PFSK-1 (cell line): Measurements from ENCODE around the gene E2F3.

ENCODE experiments used
- FOXP2 ChIP-seq: optimal IDR thresholded peaks from 2 replicates; pipeline ENCODE3; 2011; ENCODE audit warnings: borderline replicate concordance, control low read depth, inconsistent platforms; ENCODE audit not compliant: insufficient read depth; ENCODE audit errors: extremely low read length, extremely low read depth
- POLR2AphosphoS5 ChIP-seq: IDR thresholded peaks from 2 replicates; pipeline ENCODE4 v1.6.1; 2012; ENCODE audit warnings: low read depth, mild to moderate bottlenecking, control low read depth, low read length, moderate library complexity
- REST ChIP-seq, 2 experiments: IDR thresholded peaks; 2 replicates each; pipeline versions ENCODE4 v1.6.1 to v1.8.0; 2011 to 2012; ENCODE audit warnings: low read depth in 2 of 2, low read length in 2 of 2, control low read depth in 1 of 2, inconsistent platforms in 1 of 2, mild to moderate bottlenecking in 1 of 2, moderate library complexity in 1 of 2; ENCODE audit not compliant: insufficient read depth in 1 of 2
- SIN3A ChIP-seq: IDR thresholded peaks from 2 replicates; pipeline ENCODE4 v1.6.1; 2012; ENCODE audit warnings: mild to moderate bottlenecking, low read length, moderate library complexity, borderline replicate concordance; ENCODE audit not compliant: insufficient read depth
- TAF1 ChIP-seq: IDR thresholded peaks from 2 replicates; pipeline ENCODE4 v1.6.1; 2012; ENCODE audit warnings: low read length, control low read depth, borderline replicate concordance; ENCODE audit not compliant: insufficient read depth

Gene E2F3

GRCh38 chr6:20538907-20539306 is 137.2 kb downstream of the E2F3 start:
- TF ChIP-seq SIN3A (no peak), REST (IDR thresholded peaks at IDR 0.05; ENCODE audit: insufficient read depth in 1 of 2, low read depth in 2 of 2, low read length in 2 of 2) (no peak), FOXP2 (no peak), TAF1 (no peak), POLR2AphosphoS5 (no peak)

GRCh38 chr6:20539387-20539786 is 137.7 kb downstream of the E2F3 start:
- no peak for TF ChIP-seq FOXP2
- no peak for TF ChIP-seq REST (IDR thresholded peaks at IDR 0.05; ENCODE audit: insufficient read depth in 1 of 2, low read depth in 2 of 2, low read length in 2 of 2)
- TF ChIP-seq TAF1: no peak
- no peak for TF ChIP-seq SIN3A
- no peak for TF ChIP-seq POLR2AphosphoS5

- no peak for TF ChIP-seq SIN3A
- no peak for TF ChIP-seq POLR2AphosphoS5
- no peak for TF ChIP-seq FOXP2
- no peak for TF ChIP-seq TAF1
- TF ChIP-seq REST (IDR thresholded peaks at IDR 0.05; ENCODE audit: insufficient read depth in 1 of 2, low read depth in 2 of 2, low read length in 2 of 2): no peak
Observed at GRCh38 chr6:20540683-20541082, 139.0 kb downstream of the E2F3 start.

GRCh38 chr6:20541382-20541781 is 139.7 kb downstream of the E2F3 start:
- TF ChIP-seq TAF1: no peak
- TF ChIP-seq POLR2AphosphoS5: no peak
- no peak for TF ChIP-seq FOXP2
- no peak for TF ChIP-seq SIN3A
- TF ChIP-seq REST (IDR thresholded peaks at IDR 0.05; ENCODE audit: insufficient read depth in 1 of 2, low read depth in 2 of 2, low read length in 2 of 2): no peak

GRCh38 chr6:20542927-20543602 is 141.4 kb downstream of the E2F3 start:
- no peak for TF ChIP-seq REST (IDR thresholded peaks at IDR 0.05; ENCODE audit: insufficient read depth in 1 of 2, low read depth in 2 of 2, low read length in 2 of 2)
- TF ChIP-seq TAF1: no peak
- no peak for TF ChIP-seq POLR2AphosphoS5
